ENCODE measurements around the gene MLPH. TPM values are rescaled to one million over a fixed set of nuclear protein-coding genes. Genes with fewer than 3 reads are reported as not detected.

The MLPH gene
- total and polyA plus RNA-seq, 4 donors, result 71.0 to 295 (median 192) TPM

DNA sequence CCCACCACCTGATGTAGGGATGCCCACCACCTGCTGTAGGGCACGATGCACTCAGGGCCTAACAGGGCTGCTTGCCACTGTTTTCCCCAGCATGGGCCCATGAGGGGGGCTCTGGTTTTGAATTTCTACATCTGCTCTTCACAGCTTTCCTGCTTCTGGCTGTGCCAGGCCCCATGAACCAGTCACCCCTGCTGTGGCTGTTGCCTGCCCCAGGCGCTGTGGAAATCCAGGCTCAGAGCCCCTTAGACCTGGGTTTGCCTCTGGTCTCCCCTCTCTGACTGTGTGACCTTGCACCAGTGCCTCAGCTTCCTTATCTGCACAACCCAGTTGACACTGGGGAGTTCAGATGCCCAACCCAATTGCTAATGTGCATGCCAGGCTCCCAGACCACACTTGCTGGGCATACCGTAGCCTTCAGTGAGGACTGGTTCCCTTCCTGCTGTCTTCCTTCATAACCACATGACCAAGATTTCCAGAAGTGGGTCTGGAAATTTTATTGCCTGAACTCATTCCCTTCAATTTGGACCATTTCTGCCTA lies 6.0 kb upstream of the MLPH start:
- no peak overlapping the region for H3K4me3 ChIP-seq
- H3K27ac ChIP-seq (ENCODE audit: low read depth in 1 of 2, low read length in 1 of 2), result peak overlapping the region in 1 of 2 donors; percentile 76
- ATAC-seq (ENCODE audit: insufficient read depth, low FRiP score) (no peak), DNase-seq (no peak)
- 90 to 92% methylated on average over 3 of the region's 3 CpGs for WGBS, 2 donors
- no peak overlapping the region for H3K9ac ChIP-seq (ENCODE audit: insufficient read depth in 1 of 2, low read length in 2 of 2)
- TF ChIP-seq, protein P1, sequence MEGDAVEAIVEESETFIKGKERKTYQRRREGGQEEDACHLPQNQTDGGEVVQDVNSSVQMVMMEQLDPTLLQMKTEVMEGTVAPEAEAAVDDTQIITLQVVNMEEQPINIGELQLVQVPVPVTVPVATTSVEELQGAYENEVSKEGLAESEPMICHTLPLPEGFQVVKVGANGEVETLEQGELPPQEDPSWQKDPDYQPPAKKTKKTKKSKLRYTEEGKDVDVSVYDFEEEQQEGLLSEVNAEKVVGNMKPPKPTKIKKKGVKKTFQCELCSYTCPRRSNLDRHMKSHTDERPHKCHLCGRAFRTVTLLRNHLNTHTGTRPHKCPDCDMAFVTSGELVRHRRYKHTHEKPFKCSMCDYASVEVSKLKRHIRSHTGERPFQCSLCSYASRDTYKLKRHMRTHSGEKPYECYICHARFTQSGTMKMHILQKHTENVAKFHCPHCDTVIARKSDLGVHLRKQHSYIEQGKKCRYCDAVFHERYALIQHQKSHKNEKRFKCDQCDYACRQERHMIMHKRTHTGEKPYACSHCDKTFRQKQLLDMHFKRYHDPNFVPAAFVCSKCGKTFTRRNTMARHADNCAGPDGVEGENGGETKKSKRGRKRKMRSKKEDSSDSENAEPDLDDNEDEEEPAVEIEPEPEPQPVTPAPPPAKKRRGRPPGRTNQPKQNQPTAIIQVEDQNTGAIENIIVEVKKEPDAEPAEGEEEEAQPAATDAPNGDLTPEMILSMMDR (IDR thresholded peaks at IDR 0.05; ENCODE audit: control extremely low read depth, extremely low read depth), result no peak
- H3K27me3 ChIP-seq (ENCODE audit: control insufficient read depth in 3 of 3, insufficient read depth in 3 of 3, low read length in 2 of 3), result peaks cover 0 to 14% (median 12%) of the 10 kb centered on the region in 3 donors
- H3K9me3 ChIP-seq (ENCODE audit: control insufficient read depth in 4 of 4, insufficient read depth in 3 of 4, low read length in 3 of 4), result no peaks in the 10 kb centered on the region
- peaks cover 0 to 24% (median 14%) of the 10 kb centered on the region in 5 donors for H3K4me1 ChIP-seq (ENCODE audit: control insufficient read depth in 5 of 5, insufficient read depth in 5 of 5, low read length in 5 of 5)
- no peaks in the 10 kb centered on the region for H3K36me3 ChIP-seq (ENCODE audit: control insufficient read depth in 4 of 4, insufficient read depth in 4 of 4, low read length in 4 of 4)

DNA sequence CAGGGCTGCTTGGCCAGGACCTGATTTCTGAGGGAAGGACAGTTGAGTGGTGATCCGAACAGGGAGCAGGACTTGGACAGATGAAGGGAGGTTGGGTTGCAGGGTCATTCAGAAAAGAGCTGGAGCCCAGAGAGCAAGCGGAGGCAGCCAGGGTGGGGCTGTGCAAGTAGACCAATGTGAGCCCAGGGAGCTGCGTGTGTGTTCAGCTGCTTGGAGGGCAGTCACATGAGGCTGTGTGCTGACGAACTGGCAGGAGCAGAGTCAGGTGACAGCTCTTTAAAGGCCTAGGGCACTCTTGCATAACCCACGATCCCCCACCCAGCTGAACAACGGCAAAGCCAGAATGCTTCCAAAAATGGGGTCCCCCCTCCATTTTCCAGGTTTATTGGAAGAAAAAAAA lies 4.6 kb upstream of the MLPH start:
- H3K9ac ChIP-seq (ENCODE audit: insufficient read depth in 1 of 2, low read length in 2 of 2), result no peak overlapping the region
- peaks cover 0 to 36% (median 12%) of the 10 kb centered on the region in 5 donors for H3K4me1 ChIP-seq (ENCODE audit: control insufficient read depth in 5 of 5, insufficient read depth in 5 of 5, low read length in 5 of 5)
- ATAC-seq (ENCODE audit: insufficient read depth, low FRiP score) (peak; percentile 71), DNase-seq (peak; percentile 57 to 79 (median 58))
- WGBS, 2 donors, result 33 to 34% methylated on average over 6 of the region's 6 CpGs
- H3K27me3 ChIP-seq (ENCODE audit: control insufficient read depth in 3 of 3, insufficient read depth in 3 of 3, low read length in 2 of 3), result peaks cover 0 to 23% (median 22%) of the 10 kb centered on the region in 3 donors
- no peak overlapping the region for H3K4me3 ChIP-seq
- H3K27ac ChIP-seq (ENCODE audit: low read depth in 1 of 2, low read length in 1 of 2), result peak overlapping the region; percentile 54 to 95
- no peaks in the 10 kb centered on the region for H3K36me3 ChIP-seq (ENCODE audit: control insufficient read depth in 4 of 4, insufficient read depth in 4 of 4, low read length in 4 of 4)
- no peaks in the 10 kb centered on the region for H3K9me3 ChIP-seq (ENCODE audit: control insufficient read depth in 4 of 4, insufficient read depth in 3 of 4, low read length in 3 of 4)
- TF ChIP-seq, protein P1 (IDR thresholded peaks at IDR 0.05; ENCODE audit: control extremely low read depth, extremely low read depth), result no peak

GRCh38 chr2:237483018-237483731 lies 3.9 kb upstream of the MLPH start:
- Histone ChIP-seq H3K4me3 (no peak overlapping the region), H3K9me3 (ENCODE audit: control insufficient read depth in 4 of 4, insufficient read depth in 3 of 4, low read length in 3 of 4) (no peaks in the 10 kb centered on the region), H3K27ac (ENCODE audit: low read depth in 1 of 2, low read length in 1 of 2) (peak overlapping the region; percentile 16 to 95), H3K9ac (ENCODE audit: insufficient read depth in 1 of 2, low read length in 2 of 2) (no peak overlapping the region), H3K27me3 (ENCODE audit: control insufficient read depth in 3 of 3, insufficient read depth in 3 of 3, low read length in 2 of 3) (peaks cover 0 to 29% (median 28%) of the 10 kb centered on the region in 3 donors), H3K4me1 (ENCODE audit: control insufficient read depth in 5 of 5, insufficient read depth in 5 of 5, low read length in 5 of 5) (peaks cover 0 to 36% (median 12%) of the 10 kb centered on the region in 5 donors), H3K36me3 (ENCODE audit: control insufficient read depth in 4 of 4, insufficient read depth in 4 of 4, low read length in 4 of 4) (no peaks in the 10 kb centered on the region)
- ATAC-seq (ENCODE audit: insufficient read depth, low FRiP score), result peak; percentile 47
- no peak for DNase-seq
- TF ChIP-seq, protein P1 (IDR thresholded peaks at IDR 0.05; ENCODE audit: control extremely low read depth, extremely low read depth), result no peak
- 46 to 55% methylated on average over 9 of the region's 9 CpGs for WGBS, 2 donors

Data from lung (tissue), 12 donors.